Measurements from ENCODE around the gene SNAP23.

- TF ChIP-seq, protein P1, sequence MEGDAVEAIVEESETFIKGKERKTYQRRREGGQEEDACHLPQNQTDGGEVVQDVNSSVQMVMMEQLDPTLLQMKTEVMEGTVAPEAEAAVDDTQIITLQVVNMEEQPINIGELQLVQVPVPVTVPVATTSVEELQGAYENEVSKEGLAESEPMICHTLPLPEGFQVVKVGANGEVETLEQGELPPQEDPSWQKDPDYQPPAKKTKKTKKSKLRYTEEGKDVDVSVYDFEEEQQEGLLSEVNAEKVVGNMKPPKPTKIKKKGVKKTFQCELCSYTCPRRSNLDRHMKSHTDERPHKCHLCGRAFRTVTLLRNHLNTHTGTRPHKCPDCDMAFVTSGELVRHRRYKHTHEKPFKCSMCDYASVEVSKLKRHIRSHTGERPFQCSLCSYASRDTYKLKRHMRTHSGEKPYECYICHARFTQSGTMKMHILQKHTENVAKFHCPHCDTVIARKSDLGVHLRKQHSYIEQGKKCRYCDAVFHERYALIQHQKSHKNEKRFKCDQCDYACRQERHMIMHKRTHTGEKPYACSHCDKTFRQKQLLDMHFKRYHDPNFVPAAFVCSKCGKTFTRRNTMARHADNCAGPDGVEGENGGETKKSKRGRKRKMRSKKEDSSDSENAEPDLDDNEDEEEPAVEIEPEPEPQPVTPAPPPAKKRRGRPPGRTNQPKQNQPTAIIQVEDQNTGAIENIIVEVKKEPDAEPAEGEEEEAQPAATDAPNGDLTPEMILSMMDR (IDR thresholded peaks at IDR 0.05), result no peak
- TF ChIP-seq POLR2A (IDR thresholded peaks at IDR 0.05), result no peak
Measured at GRCh38 chr15:42523331-42523730, 27.9 kb downstream of the SNAP23 start.
